ENCODE measurements around the gene GCAT.

DNA sequence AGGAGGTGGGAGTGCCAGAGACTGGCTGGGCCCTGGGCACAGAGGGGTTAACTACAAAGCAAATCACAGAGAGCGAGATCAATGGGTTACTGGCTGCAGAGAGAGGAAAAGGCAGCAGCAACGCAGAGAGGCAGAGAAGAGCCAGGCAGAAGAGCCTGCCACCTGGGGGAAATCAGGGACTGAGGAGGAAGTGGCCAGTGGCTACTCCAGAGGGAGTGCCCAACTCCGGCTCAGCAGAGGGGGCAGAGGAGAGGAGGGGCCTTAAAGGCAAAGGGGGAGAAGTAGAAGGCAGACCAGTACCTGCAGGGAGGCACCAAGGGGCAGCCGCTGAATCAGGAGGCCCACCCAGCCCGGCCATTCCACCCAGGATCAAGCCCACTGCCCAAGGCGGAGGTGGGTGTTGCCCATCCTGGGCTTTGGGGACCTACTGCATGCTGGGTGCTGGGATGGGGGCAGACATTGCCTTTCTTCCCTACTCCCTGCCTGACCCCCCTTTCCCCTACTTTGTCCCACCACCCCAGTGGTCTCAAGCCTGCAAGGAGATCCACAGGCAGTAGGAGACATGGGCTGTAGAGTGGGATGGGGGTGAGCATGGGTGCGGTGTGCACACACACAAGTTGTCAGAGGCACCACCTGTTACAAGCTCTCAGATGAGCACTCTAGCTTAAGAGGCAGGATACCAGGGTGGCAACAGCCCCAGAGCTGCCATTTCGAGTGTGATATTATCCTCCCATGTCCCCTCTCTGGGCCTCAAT is 14.5 kb downstream of the GCAT start:
- TF ChIP-seq, protein P1, sequence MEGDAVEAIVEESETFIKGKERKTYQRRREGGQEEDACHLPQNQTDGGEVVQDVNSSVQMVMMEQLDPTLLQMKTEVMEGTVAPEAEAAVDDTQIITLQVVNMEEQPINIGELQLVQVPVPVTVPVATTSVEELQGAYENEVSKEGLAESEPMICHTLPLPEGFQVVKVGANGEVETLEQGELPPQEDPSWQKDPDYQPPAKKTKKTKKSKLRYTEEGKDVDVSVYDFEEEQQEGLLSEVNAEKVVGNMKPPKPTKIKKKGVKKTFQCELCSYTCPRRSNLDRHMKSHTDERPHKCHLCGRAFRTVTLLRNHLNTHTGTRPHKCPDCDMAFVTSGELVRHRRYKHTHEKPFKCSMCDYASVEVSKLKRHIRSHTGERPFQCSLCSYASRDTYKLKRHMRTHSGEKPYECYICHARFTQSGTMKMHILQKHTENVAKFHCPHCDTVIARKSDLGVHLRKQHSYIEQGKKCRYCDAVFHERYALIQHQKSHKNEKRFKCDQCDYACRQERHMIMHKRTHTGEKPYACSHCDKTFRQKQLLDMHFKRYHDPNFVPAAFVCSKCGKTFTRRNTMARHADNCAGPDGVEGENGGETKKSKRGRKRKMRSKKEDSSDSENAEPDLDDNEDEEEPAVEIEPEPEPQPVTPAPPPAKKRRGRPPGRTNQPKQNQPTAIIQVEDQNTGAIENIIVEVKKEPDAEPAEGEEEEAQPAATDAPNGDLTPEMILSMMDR (IDR thresholded peaks at IDR 0.05) = no peak
- TF ChIP-seq POLR2A (IDR thresholded peaks at IDR 0.05) = no peak

Data from body of pancreas (tissue), 4 donors.